Measurements from ENCODE around the gene ZNF208. TPM values are rescaled to one million over a fixed set of nuclear protein-coding genes. Genes with fewer than 3 reads are reported as not detected.

The ZNF208 gene
- polyA plus RNA-seq, 3 donors, result not detected

DNA sequence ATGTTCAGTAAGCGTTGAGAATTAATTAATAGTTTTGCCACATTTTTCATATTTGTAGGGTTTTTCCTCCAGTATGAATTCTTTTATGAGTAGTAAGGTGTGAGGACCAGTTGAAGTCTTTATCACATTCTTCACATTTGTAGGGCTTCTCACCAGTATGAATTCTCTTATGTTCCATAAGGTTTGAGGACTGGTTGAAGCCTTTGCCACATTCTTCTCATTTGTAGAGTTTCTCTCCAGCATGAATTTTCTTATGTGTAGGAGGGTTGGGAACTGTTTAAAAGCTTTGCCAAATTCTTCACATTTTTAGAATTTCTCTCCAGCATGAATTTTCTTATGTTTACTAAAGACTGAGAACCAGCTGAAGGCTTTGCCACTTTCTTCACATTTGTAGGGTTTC is 40.3 kb downstream of the ZNF208 start:
- no peaks in the 10 kb centered on the region for H3K36me3 ChIP-seq (replicated peaks in 1 of 2; ENCODE audit: control insufficient read depth in 1 of 2, insufficient read depth in 2 of 2, low read length in 2 of 2)
- H3K4me1 ChIP-seq (ENCODE audit: control insufficient read depth in 1 of 2, insufficient read depth in 2 of 2, low read length in 2 of 2), result no peaks in the 10 kb centered on the region
- TF ChIP-seq, protein P1, sequence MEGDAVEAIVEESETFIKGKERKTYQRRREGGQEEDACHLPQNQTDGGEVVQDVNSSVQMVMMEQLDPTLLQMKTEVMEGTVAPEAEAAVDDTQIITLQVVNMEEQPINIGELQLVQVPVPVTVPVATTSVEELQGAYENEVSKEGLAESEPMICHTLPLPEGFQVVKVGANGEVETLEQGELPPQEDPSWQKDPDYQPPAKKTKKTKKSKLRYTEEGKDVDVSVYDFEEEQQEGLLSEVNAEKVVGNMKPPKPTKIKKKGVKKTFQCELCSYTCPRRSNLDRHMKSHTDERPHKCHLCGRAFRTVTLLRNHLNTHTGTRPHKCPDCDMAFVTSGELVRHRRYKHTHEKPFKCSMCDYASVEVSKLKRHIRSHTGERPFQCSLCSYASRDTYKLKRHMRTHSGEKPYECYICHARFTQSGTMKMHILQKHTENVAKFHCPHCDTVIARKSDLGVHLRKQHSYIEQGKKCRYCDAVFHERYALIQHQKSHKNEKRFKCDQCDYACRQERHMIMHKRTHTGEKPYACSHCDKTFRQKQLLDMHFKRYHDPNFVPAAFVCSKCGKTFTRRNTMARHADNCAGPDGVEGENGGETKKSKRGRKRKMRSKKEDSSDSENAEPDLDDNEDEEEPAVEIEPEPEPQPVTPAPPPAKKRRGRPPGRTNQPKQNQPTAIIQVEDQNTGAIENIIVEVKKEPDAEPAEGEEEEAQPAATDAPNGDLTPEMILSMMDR (IDR thresholded peaks at IDR 0.05), result no peak
- Mint-ChIP-seq H3K36me3 (no peaks in the 10 kb centered on the region), H3K9me3 (peaks cover 9 to 72% (median 53%) of the 10 kb centered on the region in 7 donors), H3K4me3 (no peak overlapping the region), H3K27ac (no peak overlapping the region), H3K4me1 (no peaks in the 10 kb centered on the region), H3K27me3 (ENCODE audit: low read depth in 3 of 3) (no peaks in the 10 kb centered on the region)
- no peak for DNase-seq
- H3K27me3 ChIP-seq (ENCODE audit: control insufficient read depth in 2 of 2, insufficient read depth in 2 of 2, low read length in 2 of 2), result no peaks in the 10 kb centered on the region
- WGBS (ENCODE audit: insufficient coverage), result no CpG with 5 or more reads among the region's 1 CpG
- H3K4me3 ChIP-seq (replicated peaks in 1 of 3; ENCODE audit: low read depth in 2 of 3, low read length in 3 of 3), result peak overlapping the region in 1 of 3 experiments; percentile 0
- no peak overlapping the region for H3K9ac ChIP-seq (ENCODE audit: insufficient read depth, low read length, poor library complexity, severe bottlenecking)
- intact Hi-C loops (cut with micrococcal nuclease), result no loop called here
- H4K20me1 ChIP-seq (ENCODE audit: insufficient read depth, low read length), result no peaks in the 10 kb centered on the region
- H3K79me2 ChIP-seq (ENCODE audit: insufficient read depth, low read length), result no peaks in the 10 kb centered on the region
- H3K4me2 ChIP-seq (replicated peaks; ENCODE audit: extremely low read depth, low read length, poor library complexity, severe bottlenecking), result no peak overlapping the region
- no peak overlapping the region for H2AFZ ChIP-seq (ENCODE audit: insufficient read depth, low read depth, low read length, poor library complexity, severe bottlenecking)
- H3K27ac ChIP-seq (ENCODE audit: low read depth in 1 of 2, low read length in 2 of 2), result no peak overlapping the region
- peaks cover 18 to 97% of the 10 kb centered on the region in 2 donors for H3K9me3 ChIP-seq (replicated peaks in 1 of 2; ENCODE audit: control insufficient read depth in 1 of 2, insufficient read depth in 1 of 2, low read length in 2 of 2)

DNA sequence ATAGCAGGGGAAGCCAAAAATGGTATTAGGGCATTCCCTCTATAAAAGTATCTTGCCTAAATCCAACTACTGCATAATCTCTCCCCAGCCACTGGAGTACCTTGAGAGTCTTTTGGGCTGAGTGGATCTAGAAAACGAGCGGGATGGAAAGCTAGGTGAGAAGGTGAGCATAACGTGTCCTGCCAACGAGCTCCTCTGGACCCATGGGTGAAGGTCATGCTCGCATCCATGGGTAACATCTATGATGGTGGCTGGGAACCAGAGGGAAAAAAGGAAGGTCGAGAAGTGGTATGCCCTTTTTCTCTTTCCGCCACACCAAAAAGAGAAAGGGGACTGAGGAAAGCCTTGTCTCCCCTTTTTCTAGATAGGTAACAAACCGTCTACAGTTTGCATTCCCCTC is 63.0 kb downstream of the ZNF208 start:
- Histone ChIP-seq H2AFZ (ENCODE audit: insufficient read depth, low read depth, low read length, poor library complexity, severe bottlenecking) (no peak overlapping the region), H3K79me2 (ENCODE audit: insufficient read depth, low read length) (no peaks in the 10 kb centered on the region), H3K9me3 (replicated peaks in 1 of 2; ENCODE audit: control insufficient read depth in 1 of 2, insufficient read depth in 1 of 2, low read length in 2 of 2) (peaks cover 41 to 82% of the 10 kb centered on the region in 2 donors), H3K36me3 (replicated peaks in 1 of 2; ENCODE audit: control insufficient read depth in 1 of 2, insufficient read depth in 2 of 2, low read length in 2 of 2) (no peaks in the 10 kb centered on the region), H3K9ac (ENCODE audit: insufficient read depth, low read length, poor library complexity, severe bottlenecking) (no peak overlapping the region), H4K20me1 (ENCODE audit: insufficient read depth, low read length) (no peaks in the 10 kb centered on the region), H3K4me2 (replicated peaks; ENCODE audit: extremely low read depth, low read length, poor library complexity, severe bottlenecking) (no peak overlapping the region), H3K4me1 (ENCODE audit: control insufficient read depth in 1 of 2, insufficient read depth in 2 of 2, low read length in 2 of 2) (no peaks in the 10 kb centered on the region), H3K27ac (ENCODE audit: low read depth in 1 of 2, low read length in 2 of 2) (no peak overlapping the region), H3K27me3 (ENCODE audit: control insufficient read depth in 2 of 2, insufficient read depth in 2 of 2, low read length in 2 of 2) (no peaks in the 10 kb centered on the region), H3K4me3 (replicated peaks in 1 of 3; ENCODE audit: low read depth in 2 of 3, low read length in 3 of 3) (peak overlapping the region in 1 of 3 experiments; percentile 10)
- no peaks in the 10 kb centered on the region for H3K4me1 Mint-ChIP-seq
- no peak overlapping the region for H3K4me3 Mint-ChIP-seq
- H3K36me3 Mint-ChIP-seq, result no peaks in the 10 kb centered on the region
- TF ChIP-seq, protein P1 (IDR thresholded peaks at IDR 0.05), result no peak
- no peak overlapping the region for H3K27ac Mint-ChIP-seq
- H3K27me3 Mint-ChIP-seq (ENCODE audit: low read depth in 3 of 3), result no peaks in the 10 kb centered on the region
- intact Hi-C loops (cut with micrococcal nuclease), result no loop called here
- WGBS (ENCODE audit: insufficient coverage), result 78% methylated on average over 7 of the region's 8 CpGs
- peaks cover 19 to 71% (median 54%) of the 10 kb centered on the region in 7 donors for H3K9me3 Mint-ChIP-seq
- DNase-seq, result no peak

Measured in CD14-positive monocyte (primary cell).